ENCODE results near the gene TMEM255B.

The TMEM255B gene

DNA sequence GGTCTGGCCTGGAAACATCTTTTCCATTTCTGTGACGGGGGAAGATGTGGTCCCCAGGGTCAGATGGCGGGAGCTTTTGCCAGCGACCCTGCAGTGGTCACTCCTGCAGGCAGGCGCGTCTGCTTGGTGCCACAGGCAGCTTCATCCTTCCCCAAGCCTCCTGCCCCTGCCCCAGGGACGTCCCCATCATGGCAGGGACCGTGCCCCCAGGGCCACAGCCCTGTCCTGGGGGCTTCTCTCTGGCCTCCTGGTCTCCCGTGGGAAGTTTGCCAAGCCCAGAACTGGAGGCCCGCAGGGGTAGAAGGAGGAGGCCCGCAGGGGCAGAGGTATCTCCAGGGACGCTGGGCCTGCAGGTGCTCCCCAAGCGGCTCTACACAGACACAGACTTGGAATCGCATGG is 47.5 kb downstream of the TMEM255B start:
- no peak for FAIRE-seq

DNA sequence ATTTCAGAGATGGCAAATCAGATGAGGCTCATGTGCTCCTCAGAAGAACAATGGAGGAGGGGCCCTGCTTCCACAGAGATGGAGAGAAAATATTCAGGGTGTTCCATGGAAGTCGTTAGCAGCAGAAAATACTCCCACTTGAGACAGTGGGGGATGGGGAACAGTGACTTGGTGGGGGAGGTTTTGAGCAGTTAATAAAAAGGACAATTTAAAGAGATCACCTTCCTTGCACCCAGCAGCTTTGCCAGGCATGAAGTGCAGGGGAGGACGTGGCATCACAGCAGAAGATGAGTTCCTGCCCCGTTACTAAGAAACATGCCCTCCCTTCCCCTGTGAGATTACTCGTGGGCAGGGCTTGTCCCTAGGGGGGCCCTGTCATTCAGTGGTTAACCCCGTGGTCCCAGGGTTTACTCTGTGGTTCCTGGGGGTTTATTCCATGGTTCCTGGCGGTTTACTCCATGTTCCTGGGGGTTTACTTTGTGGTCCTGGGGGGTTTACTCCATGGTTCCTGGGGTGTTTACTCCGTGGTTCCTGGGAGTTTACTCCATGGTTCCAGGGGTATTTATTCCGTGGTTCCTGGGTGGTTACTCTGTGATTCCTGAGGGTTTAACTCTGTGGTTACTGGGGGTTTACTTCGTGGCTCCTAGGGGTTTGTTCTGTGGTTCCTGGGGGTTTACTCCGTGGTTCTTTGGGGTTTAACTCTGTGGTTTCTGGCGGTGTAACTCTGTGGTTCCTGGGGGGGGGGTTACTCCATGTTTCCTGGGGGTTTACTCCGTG is 49.2 kb downstream of the TMEM255B start:
- FAIRE-seq, result no peak

DNA sequence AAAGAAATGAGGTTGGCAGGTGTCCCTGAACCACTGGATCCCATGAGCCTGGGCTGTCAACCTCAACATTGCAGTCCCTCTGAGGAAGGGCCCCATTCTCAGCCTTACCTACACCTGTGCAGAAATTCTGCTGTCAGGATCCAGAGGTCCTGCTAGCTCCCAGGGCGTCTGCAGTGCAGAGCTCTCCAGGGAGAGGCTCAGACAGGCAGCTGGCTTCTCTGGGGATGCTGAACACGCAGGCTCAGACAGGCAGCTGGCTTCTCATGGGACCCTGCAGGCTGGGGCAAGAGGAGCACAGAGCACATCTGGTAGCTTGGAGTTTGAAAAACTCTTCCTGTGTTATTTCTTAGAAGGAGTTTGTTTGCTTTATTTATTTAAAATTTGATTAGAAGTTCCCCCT is 50.9 kb downstream of the TMEM255B start:
- no peak for FAIRE-seq

DNA sequence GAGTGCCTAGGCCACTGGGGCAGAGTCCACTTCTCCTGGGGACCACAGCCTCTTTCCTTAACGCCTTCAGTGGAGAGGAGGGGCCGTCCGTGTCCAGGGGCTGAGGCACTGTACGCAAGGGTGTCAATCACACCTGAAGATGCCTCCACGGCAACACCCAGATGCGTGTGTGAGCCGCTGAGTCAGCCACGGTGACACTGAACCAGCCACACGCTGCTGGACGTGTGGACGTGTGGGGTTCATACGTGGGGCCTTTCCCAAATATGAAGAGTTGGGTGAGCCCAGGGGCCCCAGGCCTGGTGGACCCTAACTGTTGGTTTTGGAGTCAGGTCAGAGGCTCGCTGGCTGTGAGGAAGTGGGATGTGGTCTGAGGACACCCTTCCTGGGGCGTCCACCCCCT is 51.6 kb downstream of the TMEM255B start:
- no peak for FAIRE-seq

DNA sequence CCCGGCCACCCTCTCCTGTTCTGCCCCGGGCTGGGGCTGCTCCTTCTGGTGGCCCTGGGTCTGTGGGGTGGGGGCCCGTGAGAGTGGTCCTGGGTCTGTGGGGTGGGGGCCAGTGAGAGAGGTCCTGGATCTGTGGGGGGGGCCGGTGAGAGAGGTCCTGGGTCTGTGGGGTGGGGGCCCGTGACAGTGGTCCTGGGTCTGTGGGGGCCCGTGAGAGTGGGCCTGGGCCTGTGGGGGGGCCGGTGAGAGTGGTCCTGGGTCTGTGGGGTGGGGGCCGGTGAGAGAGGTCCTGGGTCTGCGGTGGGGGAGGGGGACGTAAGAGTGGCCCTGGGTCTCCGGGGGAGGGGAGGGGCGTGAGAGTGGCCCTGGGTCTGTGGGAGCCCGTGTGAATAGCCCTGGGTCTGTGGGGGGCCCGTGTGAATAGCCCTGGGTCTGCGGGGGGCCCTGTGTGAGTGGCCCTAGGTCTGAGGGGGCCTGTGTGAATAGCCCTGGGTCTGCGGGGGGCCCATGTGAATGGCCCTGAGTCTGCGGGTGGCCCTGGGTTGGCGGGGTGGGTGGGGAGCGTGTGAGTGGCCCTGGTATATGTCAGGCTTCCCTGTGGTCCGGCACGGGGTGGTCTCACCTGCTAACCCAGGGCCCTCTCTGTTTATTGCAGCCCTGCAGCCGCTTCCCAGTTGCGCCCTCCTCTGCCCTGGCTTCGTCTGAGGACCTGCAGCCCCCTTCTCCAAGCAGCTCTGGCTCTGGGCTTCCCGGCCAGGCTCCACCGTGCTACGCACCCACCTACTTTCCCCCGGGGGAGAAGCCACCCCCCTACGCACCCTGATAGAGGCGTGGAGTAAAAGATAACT is 52.3 kb downstream of the TMEM255B start:
- no peak for FAIRE-seq

DNA sequence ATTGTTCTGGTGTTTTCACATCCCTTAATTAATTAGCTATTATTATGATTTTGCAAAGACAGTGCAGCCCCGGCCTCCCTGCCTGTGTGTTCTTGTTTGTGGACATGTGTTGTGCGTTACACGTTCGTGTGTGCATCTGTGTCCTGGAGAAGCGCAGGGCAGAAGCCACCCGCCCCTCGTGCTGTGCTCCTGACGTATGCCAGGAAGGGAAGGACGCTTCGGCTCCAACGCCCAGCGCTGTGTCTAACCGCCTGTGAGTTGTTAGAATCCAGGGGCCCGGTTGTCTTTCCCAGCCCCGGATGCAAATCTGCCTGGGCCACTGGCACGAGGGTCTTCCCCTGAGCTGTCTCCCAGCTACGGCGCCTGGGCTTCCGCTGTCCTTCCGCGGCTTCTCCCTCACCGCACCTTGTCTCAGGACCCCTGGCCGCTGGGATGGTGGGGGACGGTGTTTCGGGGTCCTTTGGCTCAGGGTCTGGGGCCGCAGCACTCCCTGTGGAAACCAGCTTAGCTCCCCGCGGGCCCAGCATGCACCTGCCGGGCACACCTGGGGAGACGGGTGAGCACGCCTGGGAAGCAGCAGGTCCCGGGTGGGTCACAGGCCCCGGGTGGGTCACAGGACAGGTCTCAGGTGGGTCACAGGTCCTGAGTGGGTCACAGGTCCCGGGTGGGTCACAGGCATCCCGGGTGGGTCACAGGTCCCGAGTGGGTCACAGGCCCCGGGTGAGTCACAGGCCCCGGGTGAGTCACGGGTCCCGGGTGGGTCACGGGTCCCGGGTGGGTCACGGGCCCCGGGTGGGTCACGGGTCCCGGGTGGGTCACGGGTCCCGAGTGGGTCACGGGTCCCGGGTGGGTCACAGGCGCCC is 53.4 kb downstream of the TMEM255B start:
- FAIRE-seq, result no peak

DNA sequence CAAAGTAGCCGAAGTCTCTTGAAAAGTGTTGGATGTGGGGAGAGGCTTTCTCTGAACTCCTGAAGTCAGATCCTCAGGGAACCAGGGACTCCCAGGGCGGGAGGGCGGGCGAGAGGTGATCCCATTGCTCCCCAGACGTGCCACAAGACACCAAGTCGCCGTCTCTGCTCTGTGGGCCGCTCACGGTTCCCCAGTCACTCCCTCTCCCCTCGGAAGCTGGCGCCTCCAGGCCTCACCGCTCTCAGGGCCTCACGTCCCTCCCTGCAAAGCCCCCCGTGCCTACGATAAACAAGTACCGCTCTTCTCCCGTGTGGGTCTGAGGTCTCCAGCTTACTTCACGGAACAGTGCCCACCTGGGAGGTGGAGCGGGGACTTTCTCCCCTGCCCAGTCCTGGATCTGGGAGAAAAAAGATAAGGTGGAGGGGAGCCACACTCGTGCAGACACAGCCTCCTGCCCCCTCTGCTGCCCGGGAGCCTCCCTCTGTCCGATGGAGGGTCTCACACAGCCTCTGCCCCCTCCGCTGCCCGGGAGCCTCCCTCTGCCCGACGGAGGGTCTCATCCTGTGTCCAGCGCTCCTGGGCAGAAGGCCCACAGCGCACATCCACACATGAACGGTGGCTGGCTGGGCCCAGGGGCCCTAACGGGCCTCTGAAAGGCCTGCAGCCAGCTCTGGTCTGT is 54.2 kb downstream of the TMEM255B start:
- no peak for FAIRE-seq

DNA sequence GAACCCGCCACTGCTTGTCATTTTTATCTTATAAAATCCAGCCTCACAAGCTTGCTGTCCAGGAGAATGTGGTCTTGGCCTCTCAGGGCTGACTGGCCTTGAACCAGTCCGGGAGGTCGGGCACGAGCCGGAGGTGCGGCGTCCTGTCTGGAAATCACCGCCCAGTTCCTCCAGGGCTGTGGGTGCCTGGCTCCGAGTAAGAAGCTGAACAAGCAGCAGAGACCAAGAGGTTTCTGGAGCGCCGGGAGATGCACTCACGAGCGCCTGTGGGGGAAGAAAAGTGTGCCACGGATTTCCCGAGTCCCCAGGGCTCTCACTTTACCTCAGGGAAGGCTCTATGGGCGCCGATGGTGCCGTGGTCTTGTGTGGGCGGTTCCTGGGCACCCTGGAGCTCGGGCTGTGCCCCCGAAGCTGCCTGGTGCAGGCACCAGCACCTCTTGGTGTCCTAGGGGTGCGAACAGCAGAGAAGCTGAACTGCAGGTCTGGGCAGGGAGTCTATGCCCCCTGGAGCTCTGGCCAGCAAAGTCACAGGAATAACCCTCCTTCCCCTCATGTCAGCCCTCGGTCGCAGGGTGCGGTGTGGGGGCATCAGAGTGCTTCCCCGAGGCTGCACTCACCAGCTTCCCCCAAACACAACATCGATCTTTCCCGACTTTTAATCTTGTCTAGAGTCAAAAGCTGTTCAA is 54.9 kb downstream of the TMEM255B start:
- FAIRE-seq, result no peak

DNA sequence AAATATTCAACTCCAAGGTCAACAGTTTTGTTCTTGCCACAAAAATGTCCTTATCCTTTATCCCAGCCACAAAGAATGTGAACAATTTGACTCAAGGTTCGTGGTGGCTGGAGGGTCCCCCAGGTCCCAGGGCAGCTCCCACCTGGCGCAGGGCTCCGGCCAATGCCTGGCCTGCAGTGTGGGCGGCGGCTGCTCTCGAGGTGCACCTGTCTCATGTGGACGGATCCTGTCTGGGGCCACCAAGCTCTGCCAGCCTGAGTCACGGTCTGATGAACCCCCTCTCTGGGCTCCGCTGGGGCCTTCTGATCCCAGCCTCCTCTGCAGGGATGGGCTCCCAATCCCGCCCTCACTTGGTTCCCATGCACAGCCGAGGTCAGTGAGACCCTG is 55.4 kb downstream of the TMEM255B start:
- no peak for FAIRE-seq

DNA sequence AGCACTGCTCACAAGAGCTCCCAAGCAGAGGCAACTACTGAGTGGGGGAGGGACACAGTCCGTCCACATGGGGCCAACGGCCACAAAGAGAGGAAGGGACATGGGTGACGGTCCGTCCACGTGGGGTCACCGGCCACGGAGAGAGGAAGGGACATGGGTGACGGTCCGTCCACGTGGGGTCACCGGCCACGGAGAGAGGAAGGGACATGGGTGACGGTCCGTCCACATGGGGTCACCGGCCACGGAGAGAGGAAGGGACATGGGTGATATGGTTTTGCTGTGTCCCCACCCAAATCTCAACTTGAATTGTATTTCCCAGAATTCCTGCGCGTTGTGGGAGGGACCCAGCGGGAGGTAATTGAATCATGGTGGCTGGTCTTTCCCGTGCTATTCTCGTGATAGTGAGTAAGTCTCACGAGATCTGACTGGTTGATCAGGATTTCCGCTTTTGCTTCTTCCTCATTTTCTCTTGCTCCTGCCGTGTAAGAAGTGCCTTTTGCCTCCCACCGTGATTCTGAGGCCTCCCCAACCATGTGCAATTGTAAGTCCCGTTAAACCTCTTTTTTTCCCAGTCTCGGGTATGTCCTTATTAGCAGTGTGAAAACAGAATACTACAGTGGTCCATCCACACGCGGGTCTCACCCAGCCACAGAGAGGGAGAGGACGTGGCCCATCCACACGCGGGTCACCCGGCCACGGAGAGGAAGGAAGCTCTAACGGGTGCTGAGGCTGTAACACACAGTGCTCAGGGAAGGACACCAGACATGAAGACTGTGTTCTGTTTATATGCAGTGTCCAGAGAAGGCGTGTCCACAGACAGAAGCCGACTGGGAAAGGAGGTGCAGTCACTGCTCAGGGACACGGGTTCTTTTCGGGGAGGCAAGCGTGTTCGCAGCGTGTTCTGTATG is 56.4 kb downstream of the TMEM255B start:
- FAIRE-seq, result no peak

DNA sequence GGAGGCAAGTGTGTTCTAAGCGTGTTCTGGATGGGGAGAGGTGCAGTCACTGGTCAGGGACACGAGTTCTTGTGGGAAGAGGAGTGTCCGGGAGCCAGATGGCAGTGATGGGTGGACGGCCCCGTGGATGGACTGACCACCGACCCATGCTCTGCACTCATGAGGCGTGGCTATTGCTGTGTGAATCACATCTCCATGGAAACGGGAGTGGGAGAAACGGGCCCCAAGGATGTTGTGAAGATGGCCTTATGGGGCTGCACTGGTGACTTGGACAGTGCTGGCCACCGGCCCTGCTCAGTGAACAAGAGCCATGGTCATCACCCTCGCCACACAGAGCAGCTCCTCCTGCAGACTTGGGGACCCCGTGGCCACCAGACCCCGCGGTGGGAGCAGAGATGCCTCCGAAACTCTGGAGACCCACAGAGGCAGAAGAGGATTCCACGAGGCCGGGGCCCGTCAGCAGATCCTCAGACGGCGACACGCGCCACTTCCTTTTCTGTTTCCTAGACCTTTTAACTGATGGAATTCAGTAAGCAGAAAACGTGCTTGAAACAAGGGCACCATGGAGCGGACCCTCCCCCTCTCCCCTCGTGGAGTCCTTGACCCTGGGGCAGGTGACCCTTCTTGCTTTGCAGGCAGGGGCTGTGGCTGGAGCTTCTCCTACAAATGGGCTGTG is 57.4 kb downstream of the TMEM255B start:
- FAIRE-seq, result no peak

DNA sequence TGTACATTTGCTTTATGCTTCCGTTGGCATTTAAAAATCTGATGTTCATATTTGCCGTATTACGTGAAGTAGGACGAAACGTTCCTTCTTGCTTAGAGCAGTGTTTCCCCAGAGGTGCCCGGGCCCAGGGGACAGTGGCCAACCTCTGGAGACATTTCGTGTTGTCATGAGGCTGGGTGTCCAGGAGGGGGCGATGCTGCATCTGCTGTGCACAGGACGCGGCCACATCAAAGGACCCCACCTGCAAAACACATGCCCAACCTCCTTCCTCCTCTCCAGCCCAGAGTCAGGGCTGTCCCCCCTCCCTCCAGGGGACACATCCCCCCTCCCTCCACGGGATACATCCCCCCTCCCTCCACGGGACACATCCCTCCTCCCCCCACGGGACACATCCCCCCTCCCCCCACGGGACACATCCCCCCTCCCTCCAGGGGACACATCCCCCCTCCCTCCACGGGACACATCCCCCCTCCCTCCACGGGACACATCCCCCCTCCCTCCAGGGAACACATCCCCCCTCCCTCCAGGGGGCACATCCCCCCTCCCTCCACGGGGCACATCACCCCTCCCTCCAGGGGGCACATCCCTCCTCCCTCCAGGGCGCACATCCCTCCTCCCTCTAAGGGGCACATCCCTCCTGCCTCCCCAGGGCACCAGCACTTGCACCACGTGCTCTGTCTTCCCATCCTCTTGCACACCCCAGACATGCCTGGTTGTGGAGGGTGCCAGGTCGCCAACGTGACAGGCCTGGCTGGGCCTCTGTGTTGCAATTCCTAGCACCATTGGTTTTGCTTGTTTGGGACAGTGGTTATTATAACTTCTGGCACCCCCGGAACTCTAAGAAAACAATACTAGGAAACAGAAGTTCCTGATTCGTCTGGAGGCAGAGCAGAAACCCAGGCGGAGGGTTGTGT is 58.2 kb downstream of the TMEM255B start:
- no peak for FAIRE-seq

DNA sequence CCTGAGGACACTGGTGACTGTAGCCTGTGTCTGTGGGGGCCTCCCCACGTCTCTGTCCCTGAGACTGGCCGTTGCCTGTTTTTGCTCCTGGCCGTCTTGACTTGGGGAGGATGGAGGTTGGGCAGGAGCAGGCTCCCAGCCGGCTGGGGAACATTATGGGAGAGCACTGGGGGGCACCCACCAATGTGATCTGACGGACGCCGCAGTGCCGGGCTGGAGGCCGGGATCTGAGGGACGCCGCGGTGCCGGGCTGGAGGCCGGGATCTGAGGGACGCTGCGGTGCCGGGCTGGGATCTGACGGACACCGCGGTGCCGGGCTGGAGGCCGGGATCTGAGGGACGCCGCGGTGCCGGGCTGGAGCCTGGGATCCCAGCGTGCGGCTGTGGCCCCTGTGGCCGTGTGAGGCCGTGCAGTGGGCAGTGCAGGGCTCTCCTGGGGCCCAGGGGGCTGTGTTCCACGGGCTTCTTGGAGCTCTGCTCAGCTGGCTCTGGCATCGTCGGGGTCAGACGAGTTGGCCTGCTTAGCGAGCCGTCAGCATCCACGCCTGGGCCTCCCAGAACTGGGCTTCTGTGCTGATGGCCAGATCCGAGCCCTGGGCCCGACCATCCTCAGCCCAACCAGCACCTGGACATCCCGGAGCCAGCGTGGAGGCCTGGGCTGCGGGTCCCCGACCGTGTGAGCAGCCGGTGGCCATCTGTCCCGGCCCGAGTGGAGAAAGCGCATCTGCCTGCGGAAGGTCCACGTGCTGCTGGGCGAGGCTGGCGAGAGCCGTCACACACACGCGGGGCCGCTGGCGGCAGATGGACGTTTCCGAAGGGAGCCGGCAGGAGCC is 59.0 kb downstream of the TMEM255B start:
- no peak for FAIRE-seq

DNA sequence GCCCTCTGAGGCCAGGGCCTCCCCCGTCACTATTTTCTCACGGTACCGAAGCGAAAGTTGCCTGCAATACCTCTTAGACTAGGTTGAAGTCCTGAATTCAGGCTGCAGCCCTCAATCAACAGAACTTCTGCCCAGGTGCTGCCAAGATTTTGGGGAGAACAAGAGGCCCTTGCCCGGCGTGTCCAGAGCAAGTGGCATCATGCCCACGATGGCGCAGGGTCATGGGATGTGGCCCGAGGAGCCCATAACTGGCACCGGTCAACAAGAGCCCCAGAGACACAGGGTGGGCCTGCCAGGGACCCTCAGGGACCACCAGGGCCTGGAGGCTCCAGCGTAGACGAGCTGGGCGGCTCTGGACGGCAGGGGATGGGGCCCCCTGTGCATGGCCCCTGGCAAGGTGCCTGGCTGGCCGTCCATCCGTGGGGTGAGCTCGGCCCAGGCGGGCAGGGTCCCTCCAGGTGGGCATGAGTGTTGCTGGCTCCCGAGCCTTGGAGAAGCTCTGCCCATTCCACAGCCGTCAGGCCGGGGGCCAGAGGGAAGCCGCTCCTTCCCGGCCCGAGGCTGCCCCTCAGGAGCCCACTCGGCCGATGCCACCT is 59.8 kb downstream of the TMEM255B start:
- FAIRE-seq, result no peak

DNA sequence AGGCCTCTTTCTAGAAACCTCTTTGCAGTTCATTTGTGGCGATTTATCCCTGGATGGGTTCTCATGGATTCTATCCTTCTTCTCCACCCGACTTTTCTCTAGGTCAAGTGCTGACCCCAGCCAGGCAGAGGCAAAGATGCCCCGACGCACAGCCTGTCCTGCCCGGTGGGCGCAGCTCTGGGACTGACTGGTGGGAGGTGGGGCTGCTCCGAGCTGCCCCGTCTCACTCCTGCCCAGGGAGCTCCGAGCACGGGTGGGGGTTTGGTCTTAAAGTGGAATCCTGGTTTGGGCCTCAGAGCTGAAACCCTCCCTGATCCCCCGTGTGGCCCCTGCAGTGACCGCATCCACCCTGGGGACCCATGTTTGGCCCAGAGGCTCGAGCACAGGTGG is 60.3 kb downstream of the TMEM255B start:
- no peak for FAIRE-seq

DNA sequence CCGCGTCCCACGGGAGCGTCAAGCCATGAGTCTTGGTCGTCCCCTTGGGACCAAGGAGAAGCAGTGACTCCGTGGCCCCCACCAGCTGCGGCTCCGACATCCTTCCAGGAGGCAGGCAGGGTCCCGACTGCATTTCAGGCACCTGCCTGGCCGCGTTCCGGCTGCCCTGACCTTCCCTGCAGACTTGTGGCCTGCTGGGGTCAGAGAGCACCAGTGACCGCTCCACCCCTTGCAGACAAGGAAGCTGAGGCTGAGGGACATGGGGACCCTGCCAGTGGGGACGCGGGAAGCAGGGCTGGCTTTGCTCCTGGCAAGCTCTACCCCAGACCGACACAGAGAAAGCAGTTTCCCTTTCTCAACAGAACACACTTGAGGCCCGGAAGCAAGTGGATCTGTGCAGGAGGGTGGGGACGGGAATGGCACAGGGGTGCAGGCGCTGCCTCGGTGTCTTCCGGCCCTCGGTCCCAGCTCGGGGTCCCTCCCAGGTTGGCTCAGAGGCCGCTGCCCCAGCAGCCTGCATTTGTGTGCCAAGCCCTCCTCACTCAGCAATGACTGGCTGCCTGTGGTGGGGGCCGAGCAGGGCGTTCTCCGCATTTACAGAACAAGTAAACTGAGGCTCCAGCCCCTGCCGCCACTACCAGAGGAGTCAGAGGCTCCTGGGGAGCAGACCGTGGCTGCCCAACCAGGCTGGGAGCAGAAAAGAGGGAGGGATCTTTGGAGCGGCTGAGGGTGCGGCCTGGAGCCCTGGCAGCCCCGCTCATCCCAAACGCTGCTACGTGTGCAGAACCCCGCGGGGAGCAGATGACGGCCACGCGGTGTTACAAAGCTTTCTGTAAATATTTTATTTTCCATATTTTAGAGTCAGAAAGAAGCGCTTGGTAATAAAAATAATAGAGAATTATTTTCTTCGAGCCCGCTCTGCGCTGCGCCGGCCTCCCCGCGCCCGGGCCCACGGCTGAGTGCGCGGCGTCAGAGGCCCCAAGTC is 61.0 kb downstream of the TMEM255B start:
- no peak for FAIRE-seq
